NK-92 treated with Interleukin-12 subunit alpha and Interleukin-12 subunit beta, amount 100 ng/mL, for 24 hours (cell line): ENCODE results near the gene PHC1.

ENCODE experiments used
- DNase-seq: peaks from one replicate; lab custom pipeline; 2025; lab: John Stamatoyannopoulos, UW

PHC1 gene

GRCh38 chr12:8950221-8950527 is 35.9 kb downstream of the PHC1 start:
- DNase-seq: no peak

GRCh38 chr12:8950702-8951478 is 36.6 kb downstream of the PHC1 start:
- DNase-seq: no peak

GRCh38 chr12:8951744-8952143 is 37.4 kb downstream of the PHC1 start:
- no peak for DNase-seq

GRCh38 chr12:8953773-8954402 is 39.6 kb downstream of the PHC1 start:
- DNase-seq: no peak

- DNase-seq: no peak
These were observed 41.8 kb downstream of the PHC1 start for GRCh38 chr12:8956073-8956472.

GRCh38 chr12:8956772-8957171 is 42.5 kb downstream of the PHC1 start:
- DNase-seq: no peak

- DNase-seq: no peak
These were observed 43.3 kb downstream of the PHC1 start for GRCh38 chr12:8957561-8957960.

GRCh38 chr12:8958066-8958465 is 43.8 kb downstream of the PHC1 start:
- DNase-seq: no peak

- no peak for DNase-seq
These were observed 45.9 kb downstream of the PHC1 start for GRCh38 chr12:8960176-8960575.

- DNase-seq: no peak
These were observed 54.5 kb downstream of the PHC1 start for GRCh38 chr12:8968761-8969160.

GRCh38 chr12:8969861-8970411 is 55.6 kb downstream of the PHC1 start:
- DNase-seq: no peak

- DNase-seq: no peak
These were observed 56.1 kb downstream of the PHC1 start for GRCh38 chr12:8970432-8970831.

- DNase-seq: no peak
These were observed 65.8 kb downstream of the PHC1 start for GRCh38 chr12:8980137-8980536.

- no peak for DNase-seq
These were observed 71.0 kb downstream of the PHC1 start for GRCh38 chr12:8985213-8985754.

GRCh38 chr12:8987163-8987562 is 72.9 kb downstream of the PHC1 start:
- DNase-seq: no peak

GRCh38 chr12:8987685-8988084 is 73.4 kb downstream of the PHC1 start:
- no peak for DNase-seq

GRCh38 chr12:8989413-8989812 is 75.1 kb downstream of the PHC1 start, which contains the start of gene KLRG1:
Gene KLRG1 (plus strand): TSS chr12:8989546. CDS start chr12:8989636, 90 bp downstream.
- no peak for DNase-seq
